Measurements from ENCODE around the gene KRT79.
"Not testable (repeated sequence)": the region's sequence is repeated elsewhere in the genome, so short reads cannot be mapped to it uniquely, and the experiment has no call there.

Gene KRT79

DNA sequence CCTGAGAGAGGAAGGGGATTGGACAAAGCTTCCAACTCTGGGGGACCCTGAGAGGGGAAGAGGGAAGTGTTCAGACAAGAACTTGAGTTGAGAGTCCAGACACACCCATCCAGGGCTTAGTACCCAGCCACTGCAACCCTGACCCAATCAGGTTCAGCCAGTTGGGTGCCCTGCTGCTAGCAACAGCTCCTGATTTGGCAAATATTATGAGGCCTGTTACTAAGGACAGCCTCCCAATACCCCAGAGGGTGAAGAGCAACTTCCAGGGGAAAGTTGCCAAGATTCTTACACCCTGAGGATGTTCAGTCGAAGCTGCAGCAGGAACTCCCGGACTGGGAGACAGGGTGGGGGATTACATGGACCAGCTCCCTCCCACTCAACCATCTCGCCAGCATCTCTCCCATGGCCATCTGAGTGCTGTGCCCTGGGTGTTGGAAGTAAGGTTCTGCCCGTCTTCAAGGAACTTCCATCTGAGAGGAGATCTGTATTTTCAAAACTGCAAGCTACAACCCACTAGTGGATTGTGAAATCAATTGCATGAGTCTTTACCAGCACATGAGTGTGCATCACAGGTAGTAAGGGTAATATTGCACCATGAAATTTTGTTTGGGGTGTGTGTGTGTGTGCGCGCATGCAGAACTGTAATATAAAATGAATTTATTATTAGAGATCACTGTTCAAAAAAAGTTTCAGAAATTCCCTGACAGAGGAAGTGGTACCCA, 26.2 kb upstream of the KRT79 start:
- no peak for DNase-seq

DNA sequence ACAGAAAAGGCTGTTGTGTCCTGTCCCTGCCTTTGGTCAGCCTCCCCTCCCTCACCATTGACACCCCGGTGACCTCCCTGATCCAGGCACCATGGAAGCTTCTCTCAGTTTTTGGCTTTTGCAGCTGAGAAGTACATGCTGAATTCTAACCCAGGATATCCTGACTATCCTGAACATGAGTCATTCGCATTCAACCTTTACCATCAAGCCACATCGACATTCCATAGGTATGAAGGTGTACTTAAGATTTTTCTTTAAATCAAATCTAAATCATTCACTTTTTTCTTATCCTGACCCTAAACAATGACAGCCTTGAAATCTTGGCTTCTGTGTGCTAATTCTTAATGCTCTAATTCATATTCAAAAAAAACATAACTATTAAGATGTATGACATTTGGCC, 23.4 kb upstream of the KRT79 start:
- no peak for DNase-seq

DNA sequence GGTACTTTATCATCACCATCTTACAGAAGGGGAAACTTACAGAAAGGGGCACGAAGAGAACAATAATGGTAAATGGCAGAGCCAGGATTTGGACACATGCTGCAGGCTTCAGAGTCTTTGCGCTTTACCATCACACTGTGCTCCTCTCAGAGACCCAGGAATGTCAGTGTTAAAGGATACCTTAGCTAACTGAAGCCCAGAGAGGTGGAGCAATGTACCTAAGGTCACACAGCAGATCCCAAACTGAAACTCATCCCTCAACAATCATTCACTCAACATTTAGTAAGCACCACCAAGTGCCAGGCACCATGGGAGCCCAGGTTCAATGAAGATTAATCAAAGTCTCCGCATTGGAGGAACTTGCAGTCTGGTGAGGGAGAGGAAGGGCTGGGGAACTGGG, 22.7 kb upstream of the KRT79 start:
- DNase-seq = no peak

DNA sequence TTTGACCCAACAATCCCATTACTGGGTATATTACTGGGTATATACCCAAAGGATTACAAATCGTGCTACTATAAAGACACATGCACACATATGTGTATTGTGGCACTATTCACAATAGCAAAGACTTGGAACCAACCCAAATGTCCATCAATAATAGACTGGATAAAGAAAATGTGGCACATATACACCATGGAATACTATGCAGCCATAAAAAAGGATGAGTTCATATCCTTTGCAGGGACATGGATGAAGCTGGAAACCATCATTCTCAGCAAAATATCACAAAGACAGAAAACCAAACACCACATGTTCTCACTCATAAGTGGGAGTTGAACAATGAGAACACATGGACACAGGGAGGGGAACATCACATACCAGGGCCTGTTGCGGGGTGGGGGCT, 22.0 kb upstream of the KRT79 start:
- not testable (repeated sequence) for DNase-seq

DNA sequence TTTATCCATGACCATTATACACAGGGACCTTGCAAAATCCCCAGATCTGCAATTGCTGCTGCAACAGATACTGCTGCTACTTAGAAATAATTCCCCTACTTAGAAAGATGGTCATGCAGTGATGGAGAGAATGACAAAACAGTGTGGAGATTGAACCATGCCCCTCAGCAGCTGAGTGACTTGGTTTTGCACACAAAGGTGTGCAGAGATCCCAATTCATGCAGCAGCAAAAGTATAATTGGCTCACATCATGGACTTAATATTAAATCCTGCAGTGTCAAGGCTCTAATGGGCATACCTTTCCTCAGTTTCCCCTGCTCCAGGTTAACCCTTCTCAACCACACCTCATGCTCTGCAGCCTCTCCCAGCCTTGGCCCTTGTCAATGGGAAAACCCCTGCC, 17.7 kb upstream of the KRT79 start:
- DNase-seq = no peak

DNA sequence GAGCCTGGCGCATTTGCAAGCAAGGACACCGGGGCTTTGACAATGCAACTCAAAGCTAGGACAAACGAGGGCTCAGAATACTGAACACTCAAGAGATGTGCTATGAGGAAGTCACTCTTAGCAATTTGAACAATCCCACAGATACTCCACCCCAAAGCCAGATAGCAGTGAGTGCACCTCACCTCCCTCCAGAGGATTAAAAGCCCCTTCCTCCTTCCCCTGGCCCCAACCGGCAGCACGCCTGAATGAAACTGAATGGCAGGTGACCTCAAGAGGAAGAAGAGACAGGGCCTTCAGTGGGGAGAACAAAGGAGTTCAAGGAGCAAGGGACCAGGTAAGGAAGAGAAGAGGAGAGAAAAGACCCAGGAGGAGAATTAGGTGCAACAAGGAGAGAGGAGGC, 16.6 kb upstream of the KRT79 start:
- no peak for DNase-seq

DNA sequence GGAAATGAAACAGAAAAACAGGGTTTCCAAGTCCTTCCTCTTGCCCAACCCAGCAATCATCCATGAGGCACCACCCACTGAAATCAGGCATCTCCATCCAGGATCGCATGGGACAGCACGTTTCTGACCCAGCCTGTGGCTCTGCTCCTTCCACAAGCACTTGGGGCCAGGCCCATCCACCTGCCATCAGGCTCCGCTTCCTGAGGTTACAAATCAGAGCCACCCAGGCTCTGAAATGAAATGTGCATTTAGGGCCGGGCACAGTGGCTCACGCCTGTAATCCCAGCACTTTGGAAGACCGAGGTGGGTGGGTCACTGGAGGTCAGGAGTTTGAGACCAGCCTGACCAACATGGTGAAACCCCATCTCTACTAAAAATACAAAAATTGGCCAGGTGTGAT, 15.4 kb upstream of the KRT79 start:
- no peak for DNase-seq

DNA sequence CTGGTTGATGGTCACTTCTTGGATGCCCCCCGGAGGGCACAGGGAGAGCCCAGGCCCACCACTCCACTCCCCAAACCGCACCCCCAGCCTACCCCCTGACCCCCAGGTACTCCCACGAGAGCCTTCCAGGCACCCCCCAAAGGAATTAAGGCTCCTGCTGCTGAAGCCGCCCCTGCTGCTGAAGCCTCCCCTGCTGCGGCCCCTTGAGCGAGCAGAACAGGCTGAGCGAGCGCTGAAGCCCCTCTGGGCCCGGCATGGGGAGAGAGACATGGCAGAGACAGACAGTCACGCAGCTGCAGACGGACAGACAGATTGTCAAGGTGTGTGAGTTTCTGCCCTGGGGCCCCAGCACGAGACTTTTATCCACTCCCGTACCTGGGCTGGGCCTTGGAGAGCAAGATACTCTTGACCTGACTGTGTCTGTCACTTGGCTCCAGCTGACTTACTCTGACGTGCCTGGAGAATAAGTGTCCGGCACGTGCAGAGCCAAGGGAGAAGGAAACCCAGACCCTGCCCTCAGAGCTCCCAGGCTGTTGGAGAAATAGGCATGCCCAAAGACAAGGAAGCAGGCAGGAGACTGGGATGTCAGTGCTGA, 14.6 kb upstream of the KRT79 start, which contains the start of gene KRT78:
TSS of gene KRT78 (minus strand) at position 334 of the 595 bp plus-strand sequence. CDS start at position 270, 64 bp downstream.
- no peak for DNase-seq

DNA sequence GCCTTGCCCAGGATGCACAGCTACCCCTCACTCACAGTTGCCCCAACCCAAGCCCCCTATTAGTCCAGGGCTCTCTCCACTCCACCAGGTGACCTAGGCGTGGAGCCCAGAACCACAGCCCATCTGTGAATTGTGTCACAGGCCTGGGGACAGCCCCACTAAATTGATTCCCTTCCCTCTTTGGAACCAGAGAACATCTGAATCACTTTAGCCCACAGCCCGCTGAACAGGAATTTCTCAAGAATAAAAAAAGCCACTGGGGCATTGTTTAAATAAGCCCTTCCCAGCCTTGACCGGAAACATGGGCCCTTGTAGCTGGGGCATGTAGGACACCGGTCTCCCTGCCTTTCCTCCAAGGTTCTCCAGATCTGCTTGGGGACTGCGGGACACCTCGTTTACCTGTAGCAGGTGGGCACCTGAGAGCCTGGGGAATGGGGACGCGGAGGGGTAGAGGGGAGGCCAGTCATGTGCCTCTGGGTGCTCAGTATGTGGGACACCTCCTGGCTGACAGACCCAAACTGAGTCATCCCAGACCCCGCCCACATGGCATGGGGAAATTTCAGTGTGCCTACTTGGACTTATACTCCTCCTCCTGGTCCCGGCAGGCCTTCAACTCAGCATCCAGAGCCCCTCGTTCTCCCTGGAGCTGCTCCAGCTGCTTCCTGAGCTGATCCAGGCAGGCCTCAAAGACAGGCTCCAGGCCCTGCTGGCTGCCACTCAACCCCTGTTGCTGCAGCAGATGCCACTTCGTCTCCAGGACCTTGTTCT, 13.4 kb upstream of the KRT79 start:
- DNase-seq = no peak

DNA sequence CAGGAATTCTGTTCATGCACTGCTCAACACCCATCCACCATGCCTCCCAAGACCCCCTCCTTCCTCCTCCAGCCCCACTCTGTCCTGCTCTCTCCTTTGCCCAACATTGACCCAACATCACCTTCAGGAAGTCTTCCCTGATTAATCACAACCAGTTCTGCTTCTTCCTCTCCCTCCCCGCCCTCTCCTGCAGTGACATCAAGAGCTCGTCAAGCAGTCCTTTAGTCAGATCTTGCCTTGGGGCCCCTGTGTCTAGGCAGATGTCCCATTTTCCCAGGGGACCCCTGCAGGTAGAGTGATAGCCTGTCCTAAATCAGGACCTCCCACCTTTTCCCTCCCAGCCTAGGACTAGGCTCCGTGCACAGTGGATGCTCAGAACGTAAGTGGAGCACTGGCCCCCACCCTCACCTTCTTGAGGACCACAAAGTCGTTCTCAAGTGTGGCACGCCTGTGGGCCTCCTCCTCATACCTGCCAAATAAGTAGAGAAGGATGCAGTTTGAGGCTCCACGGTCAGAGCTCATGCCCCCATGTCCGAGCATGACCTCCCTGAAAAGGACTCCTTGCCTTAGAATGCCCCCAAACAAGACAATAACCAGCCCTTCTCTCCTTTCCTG, 12.4 kb upstream of the KRT79 start:
- DNase-seq = no peak

DNA sequence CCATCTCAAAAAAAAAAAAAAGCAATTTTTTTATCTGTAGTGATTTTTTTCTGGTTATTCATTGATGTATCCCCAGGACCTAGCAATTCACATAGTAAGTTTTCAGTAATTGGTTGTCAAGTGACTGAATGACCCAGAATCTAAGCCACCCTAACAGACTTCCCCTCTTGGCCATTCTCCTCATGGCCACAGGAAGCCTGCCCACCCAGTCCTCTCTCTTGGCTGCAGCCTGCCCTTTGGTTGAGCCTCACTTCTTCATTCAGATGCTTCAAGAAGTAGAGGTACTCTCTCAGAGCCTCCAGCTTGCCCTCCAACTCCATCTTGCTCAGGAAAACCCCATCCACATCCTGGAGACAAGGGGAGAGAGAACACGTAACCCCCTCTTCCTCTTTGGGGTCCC, 11.8 kb upstream of the KRT79 start:
- no peak for DNase-seq

DNA sequence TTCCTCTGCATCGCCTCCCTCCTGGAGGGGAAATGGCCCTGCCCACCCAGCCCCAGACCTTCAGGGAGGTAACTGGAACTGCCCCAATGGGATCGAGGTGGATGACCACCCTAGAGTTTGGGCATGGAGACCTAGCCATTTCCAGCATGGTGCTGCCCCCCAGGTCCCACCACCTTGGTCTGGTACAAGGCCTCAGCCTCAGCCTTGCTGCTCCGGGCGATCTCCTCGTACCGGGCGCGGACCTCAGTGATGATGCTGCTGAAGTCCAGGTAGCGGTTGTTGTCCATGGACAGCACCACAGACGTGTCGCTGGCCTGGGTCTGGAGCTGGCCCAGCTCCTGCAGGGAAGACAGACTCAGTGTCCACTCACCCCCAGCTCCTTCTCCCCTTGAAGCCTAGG, 10.3 kb upstream of the KRT79 start:
- no peak for DNase-seq

DNA sequence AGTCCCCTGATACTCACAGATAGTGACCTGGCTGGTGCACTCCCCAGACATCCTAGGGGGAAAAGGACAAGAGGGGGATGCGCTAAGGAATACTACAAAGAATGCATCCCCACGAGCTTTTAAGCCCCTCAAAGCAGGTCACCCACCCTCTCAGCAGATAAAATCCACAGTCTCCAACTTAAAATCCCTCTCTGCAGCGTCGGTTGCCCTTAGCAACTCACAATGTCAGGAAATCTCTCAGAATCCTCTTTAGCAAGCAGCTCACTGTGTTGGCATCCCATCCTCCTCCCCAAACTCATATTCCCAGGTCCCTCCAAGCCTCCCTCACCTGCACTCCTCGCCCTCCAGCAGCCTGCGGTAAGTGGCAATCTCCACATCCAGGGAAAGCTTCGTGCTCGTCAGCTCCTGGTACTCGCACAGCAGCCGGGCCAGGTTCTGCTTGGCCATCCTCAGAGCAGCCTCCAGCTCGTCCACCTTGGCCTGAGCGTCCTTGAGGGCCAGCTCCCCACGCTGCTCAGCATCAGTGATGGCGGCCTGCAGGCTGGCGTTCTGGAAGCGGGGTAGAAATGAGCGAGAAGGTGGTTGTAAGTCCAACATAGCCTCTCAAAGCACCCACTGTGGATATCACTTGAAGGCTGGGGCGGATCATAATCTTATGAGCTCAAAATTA, 5.5 kb upstream of the KRT79 start:
- no peak for DNase-seq

DNA sequence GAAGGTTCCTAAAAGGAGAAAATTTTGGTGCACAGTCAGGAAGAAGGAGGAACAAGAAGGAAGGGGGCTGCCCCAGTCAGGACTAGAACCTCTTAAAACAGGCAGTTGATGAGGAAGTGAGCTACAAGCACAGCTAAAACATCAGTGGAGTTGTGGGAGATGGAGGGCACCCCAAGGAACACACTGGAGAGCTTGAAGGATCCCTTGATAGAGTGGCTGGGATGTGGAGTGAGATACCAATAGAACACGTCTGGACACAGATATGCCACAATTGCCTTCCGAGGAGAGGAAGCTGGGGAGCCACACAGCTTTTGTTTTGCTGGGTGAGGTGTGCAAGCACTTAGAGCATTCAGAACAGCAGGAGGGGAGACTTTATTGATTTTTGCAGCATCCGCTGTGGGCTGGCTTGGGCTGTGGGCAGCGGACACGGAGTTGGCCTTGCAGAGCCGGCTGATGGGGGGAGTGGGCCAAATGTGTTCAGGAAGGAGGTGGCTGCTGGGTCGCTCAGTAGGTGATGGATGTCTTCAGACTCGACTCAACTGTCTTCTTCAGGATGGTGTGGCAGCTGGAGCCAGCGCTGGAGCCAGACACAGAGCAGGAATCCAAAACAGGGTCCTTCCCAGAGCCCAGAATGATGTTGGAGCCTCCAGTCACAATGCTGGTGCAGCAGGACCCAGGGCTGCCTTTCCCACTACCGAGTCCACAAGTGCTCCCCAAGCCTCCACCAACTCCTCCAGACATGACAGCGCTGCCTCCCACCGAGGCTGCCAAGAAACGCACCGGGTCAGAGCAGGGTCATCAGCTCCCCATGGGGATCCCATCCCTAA, 4.7 kb upstream of the KRT79 start:
- DNase-seq = no peak

DNA sequence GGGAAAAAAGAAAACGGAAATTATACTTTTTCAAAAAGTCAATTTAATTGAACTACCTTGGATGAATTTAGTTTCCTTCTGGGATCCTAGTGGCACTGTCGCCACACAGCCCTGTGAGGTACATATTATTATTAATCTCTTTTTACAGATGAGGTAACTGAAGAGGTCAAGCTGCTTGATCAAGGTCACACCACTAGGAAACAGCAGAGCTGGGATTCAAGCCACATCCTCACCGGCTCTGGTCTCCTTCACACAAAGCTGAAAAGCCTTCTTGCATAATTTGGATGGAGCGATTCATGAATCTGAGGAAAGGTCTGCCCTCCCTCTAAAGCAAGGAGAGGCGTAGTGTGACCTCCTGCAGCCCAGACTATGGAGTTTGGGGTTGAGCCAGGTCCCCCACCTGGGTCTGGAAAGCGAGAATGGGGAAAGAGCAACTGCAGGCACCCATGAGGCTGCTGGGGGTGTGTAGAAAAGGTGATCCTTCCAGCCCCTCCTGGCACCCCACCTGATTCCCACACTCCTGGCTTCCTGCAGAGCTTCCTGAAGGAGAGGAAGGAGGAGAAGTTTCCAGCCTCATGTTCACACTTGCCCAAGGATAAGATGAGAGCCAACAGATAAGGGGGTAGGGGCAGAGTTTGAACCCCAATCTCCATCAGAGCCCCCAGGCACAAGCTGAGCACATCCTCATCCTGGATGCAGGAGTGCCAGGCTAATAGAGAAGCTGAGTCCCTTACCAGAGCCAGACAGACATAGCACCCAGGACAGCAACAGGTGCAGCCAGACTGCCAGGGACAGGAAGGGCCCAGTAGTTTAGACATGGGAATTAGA, 3.9 kb upstream of the KRT79 start:
- no peak for DNase-seq

DNA sequence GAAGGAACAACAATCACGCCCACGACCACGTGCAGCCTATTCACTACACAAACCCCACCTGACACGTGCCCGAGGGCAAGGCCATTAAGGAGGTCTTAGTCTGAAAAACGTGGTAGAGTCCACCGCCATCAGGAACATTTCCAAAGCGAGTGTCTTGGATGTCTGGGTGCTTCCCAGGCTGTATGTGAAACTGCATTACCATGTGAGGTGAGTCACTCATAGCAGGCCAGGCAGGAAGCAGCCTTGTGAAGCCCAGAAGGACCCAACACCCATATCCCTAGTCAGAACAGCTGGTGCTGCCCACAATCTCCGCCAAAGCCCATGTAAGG, 3.3 kb upstream of the KRT79 start:
- DNase-seq = no peak

DNA sequence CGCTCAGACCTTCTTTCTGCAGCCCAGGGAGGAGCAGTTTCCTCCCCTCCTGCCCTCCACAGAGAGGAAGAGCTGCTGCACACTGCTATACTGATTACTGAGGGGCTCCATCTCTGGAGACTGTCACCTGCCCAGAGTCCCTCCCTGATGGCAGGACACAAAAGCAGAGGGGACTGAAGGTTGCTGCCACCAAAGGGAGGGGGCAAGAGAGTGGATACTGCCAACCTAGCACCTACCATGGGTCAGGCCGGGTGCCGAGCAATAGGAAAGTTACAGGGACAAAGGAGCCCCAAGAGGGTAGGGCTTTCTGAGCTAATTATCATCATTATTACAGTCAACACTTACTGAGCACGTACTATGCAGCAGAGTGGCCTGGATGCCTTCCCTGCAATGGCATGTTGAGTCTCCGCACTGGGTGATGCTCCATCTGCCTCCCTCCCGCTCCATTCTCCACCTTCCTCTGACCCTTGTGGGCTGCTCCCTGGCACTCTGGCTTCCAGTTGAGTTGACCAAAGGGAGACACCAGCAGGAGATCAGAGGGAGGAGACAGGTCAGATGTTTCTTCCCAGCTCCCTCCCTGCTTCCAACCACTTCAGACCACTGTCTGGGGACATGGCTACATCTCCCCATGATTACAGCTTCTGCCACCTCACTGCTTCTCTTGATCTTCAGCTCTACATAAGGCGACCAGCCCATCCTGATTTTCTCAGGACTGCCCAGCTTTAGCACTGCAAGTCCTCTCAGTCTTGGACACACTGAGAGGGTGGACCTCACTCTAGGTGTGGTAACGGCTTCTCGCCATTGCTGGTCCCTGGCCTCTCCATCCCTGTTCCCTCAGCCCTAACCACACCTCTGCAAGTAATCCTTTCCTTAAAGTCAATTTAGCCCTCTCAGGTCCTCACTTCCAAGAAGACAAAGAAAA, 2.6 kb upstream of the KRT79 start:
- DNase-seq = no peak

DNA sequence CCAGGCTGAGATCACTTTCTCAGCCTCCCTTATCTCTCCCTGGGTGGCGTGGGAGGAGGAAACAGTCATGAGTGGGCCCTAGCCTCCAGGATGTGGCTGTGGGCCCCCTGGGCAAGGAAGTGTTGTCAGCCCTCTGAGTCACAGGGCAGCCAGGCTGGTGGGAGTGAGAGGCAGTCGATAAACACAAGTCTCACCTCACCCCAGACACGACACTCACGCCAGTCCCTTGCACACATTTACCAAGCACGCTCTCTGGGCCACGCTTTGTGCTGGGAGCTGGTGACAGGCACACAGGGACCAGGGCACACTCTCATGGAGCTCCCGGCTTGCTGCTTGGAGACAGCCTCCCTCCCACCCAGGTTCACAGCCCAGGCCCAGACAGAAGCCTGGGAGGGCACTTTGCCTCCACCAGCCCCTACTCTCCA, 1.9 kb upstream of the KRT79 start:
- DNase-seq = peak; percentile 43

DNA sequence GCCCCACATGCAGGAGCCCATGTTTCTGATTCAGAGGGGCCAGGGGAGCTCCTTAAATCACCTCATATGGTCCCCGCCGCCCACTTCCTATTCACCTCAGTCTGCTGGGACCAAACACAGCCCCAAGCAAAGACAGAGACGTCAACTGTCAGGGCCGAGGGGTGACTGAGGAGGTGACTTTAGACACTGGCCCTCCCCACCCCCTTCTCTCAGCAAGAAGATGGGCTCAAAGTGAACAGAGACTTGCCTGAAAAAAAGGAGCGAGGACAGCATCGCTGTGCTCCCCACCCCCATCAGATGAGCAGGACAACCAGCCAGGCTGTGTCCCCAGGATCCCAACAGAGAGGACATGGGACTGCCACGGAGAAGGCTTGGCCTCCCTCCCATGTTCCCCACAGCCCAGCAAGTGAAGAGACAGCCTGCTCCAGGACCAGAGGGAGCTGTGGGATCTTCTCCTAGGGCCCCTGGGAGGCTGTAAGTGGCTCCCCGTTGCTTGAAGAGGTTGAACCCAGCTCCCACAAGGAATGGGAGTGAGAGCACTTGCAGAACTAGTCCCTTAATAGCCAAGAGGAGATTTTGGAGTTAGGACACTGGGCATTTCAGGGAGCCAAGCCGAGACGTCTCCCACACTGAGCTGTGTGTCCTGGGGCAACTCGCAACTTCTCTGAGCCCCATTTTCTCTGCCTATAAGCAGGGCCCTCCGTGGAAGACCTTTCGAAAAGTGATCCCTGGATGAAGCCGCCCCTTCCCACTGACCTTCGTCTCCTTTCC, 1.3 kb upstream of the KRT79 start:
- no peak for DNase-seq

DNA sequence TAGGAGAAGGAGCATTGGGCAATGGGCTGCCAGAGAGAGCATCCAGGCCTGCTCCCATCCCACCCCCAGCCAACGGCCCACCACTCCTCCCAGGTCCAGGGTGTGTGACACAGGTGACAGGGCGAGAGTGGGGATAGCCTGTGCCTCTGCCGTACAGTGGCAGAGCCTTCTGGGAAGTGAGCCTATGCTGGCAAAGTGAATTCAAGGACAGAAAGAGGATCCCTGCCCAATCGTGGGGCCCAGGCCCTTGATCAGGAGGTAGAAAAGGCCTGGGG, 553 bp upstream of the KRT79 start:
- DNase-seq = no peak

All from CD4-positive, alpha-beta T cell treated with Interleukin-6 for 4 hours (primary cell).